Nephron (organoid): ENCODE data around the gene ABCE1.
A peak's percentile ranks its signal among the peaks of the same experiment; 100 is the strongest.

ENCODE experiments used
- H3K27ac Mint-ChIP-seq, 3 experiments: 2 replicates each; pipeline ENCODE4 v1.8.0; 2020; ENCODE audit warnings: mixed read lengths in 3 of 3, mild to moderate bottlenecking in 2 of 3, moderate library complexity in 1 of 3
- H3K27me3 Mint-ChIP-seq: 2 replicates; pipeline ENCODE4 v1.8.0; 2021; ENCODE audit warnings: low read depth, mild to moderate bottlenecking, moderate library complexity, mixed read lengths
- H3K36me3 Mint-ChIP-seq: 2 replicates; pipeline ENCODE4 v1.8.0; 2020; ENCODE audit warnings: low read depth, mixed read lengths
- H3K4me1 Mint-ChIP-seq: 2 replicates; pipeline ENCODE4 v1.8.0; 2020; ENCODE audit warnings: mixed read lengths
- H3K4me3 Mint-ChIP-seq, 3 experiments: 2 replicates each; pipeline ENCODE4 v1.8.0; 2020; ENCODE audit warnings: mild to moderate bottlenecking in 3 of 3, mixed read lengths in 3 of 3, moderate library complexity in 2 of 3
- H3K9me3 Mint-ChIP-seq: 2 replicates; pipeline ENCODE4 v1.8.0; 2020; ENCODE audit warnings: mixed read lengths
- TF ChIP-seq, protein P1 (sequence below), 3 experiments: fragments of 200-600 bp; sonication (generic); IDR thresholded peaks; one replicate each; pipeline ENCODE4 v1.5.0; 2021; ENCODE audit warnings: antibody characterized with exemption in 3 of 3; ENCODE audit not compliant: unreplicated experiment in 3 of 3

ABCE1 gene

DNA sequence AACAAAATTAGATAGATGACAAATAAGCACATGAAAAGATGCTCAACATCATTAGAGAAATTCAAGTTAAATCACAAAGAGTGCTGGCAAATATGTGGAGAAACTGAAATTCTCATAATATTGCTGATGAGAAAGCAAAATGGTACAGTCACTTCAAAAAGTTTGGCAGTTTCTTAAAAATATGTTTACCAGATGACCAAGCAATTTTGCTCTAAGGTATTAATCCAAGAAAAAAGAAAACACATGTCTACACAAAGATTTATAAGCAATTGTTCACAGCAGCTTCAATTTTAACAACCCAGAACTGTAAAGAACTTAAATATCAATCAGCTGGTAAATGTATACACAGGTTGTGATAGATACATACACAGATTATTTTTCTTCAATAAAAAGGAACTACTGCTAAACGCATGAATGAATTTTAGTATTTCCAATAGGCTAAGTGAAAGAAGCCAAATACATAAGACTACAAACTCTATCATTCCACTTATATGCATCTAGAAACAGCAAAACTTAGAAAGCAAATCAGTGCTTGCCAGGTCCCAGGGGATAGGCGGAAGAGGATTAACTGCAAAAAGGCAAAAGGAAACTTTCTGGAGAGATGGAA is 70.6 kb downstream of the ABCE1 start:
- H3K4me3 Mint-ChIP-seq = no peak overlapping the region
- H3K27me3 Mint-ChIP-seq = no peaks in the 10 kb centered on the region
- TF ChIP-seq, protein P1, sequence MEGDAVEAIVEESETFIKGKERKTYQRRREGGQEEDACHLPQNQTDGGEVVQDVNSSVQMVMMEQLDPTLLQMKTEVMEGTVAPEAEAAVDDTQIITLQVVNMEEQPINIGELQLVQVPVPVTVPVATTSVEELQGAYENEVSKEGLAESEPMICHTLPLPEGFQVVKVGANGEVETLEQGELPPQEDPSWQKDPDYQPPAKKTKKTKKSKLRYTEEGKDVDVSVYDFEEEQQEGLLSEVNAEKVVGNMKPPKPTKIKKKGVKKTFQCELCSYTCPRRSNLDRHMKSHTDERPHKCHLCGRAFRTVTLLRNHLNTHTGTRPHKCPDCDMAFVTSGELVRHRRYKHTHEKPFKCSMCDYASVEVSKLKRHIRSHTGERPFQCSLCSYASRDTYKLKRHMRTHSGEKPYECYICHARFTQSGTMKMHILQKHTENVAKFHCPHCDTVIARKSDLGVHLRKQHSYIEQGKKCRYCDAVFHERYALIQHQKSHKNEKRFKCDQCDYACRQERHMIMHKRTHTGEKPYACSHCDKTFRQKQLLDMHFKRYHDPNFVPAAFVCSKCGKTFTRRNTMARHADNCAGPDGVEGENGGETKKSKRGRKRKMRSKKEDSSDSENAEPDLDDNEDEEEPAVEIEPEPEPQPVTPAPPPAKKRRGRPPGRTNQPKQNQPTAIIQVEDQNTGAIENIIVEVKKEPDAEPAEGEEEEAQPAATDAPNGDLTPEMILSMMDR (IDR thresholded peaks at IDR 0.05; ENCODE audit: unreplicated experiment in 3 of 3) = no peak
- H3K4me1 Mint-ChIP-seq = peaks cover 5% of the 10 kb centered on the region
- H3K27ac Mint-ChIP-seq = no peak overlapping the region
- peaks cover 47% of the 10 kb centered on the region for H3K36me3 Mint-ChIP-seq
- H3K9me3 Mint-ChIP-seq = no peaks in the 10 kb centered on the region

DNA sequence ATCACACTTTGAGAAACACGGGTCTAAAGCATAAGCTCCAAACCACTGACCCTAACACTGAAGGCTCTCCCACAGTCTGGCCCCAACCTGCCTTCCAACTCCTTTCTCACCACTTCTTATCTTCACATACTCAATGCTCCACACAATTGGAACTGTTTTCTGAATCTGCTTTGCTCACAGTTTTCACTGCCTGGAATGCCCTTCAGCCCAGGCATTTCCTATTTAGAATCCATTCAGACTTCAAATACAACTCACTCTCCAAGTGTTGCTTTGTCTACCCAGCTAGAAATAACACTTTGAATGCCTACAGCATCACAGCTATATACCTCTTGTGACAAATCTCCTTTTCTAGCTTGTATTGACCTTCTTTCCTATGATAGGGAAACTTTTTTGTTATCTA is 72.1 kb downstream of the ABCE1 start:
- TF ChIP-seq, protein P1 (IDR thresholded peaks at IDR 0.05; ENCODE audit: unreplicated experiment in 3 of 3) = no peak
- Mint-ChIP-seq H3K4me1 (peaks cover 9% of the 10 kb centered on the region), H3K27ac (no peak overlapping the region), H3K4me3 (no peak overlapping the region), H3K27me3 (no peaks in the 10 kb centered on the region), H3K9me3 (no peaks in the 10 kb centered on the region), H3K36me3 (peaks cover 59% of the 10 kb centered on the region)

DNA sequence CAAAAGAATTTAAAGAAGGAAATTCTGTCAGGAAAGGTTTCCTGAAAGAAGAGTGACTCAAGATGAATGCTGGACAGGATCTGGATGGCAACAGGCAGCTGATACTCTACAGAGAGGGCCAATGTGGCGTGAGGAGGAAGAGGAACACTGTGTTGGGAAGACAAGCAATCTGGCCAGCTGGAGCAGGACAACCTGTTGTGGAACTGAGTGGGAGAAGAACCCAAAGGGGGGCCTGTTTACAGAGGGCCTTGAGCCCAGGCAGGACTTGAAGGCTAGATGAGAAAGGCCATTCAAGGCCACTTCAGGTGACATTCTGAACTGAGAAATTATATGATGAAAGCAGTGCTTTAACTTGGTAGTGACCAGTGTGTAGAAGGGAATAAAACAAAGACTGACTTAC is 73.8 kb downstream of the ABCE1 start:
- TF ChIP-seq, protein P1 (IDR thresholded peaks at IDR 0.05; ENCODE audit: unreplicated experiment in 3 of 3) = no peak
- Mint-ChIP-seq H3K27me3 (no peaks in the 10 kb centered on the region), H3K4me3 (no peak overlapping the region), H3K9me3 (no peaks in the 10 kb centered on the region), H3K4me1 (peaks cover 9% of the 10 kb centered on the region), H3K36me3 (peaks cover 53% of the 10 kb centered on the region), H3K27ac (peak overlapping the region in 1 of 3 experiments; percentile 9)

DNA sequence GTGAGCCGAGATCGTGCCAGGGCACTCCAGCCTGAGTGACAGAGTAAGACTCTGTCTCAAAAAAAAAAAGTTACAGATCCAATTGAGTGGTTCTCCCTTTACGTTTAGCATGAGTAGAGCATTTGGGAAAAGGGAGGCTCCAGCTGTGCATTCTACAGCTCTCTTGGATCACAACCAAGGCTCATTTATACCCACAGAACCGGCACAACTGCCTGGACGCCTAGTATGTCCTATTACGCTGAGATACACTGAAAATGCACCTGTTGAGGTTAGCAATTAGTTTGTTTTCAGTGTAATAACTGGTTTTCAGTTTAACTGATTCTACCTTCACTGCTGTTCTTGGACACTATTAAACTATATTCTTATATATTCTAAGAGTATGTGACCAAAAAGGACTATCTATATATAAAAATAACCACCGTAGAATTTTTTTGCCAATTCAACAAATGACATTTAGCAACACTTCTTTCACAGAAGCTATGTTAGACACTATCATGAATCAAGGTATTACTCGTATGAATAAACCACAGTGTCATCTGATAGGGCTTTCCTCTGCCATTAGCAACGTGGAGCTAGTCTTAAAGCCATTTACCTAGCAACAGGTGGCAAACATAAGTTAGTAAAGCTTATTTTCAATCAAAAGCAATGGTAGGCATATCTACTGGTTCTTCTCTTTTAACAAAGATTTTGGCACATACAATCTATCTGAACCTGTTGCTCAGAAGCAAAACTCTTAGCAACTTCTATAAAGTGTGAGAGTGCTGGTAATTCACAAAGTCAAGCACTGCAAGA is 78.7 kb downstream of the ABCE1 start:
- peak overlapping the region; percentile 94 to 98 (median 98) for H3K27ac Mint-ChIP-seq
- H3K36me3 Mint-ChIP-seq = peaks cover 25% of the 10 kb centered on the region
- H3K4me3 Mint-ChIP-seq = peak overlapping the region; percentile 96 to 100 (median 98)
- TF ChIP-seq, protein P1 (IDR thresholded peaks at IDR 0.05; ENCODE audit: unreplicated experiment in 3 of 3) = no peak
- no peaks in the 10 kb centered on the region for H3K9me3 Mint-ChIP-seq
- H3K4me1 Mint-ChIP-seq = peaks cover 31% of the 10 kb centered on the region
- H3K27me3 Mint-ChIP-seq = no peaks in the 10 kb centered on the region

DNA sequence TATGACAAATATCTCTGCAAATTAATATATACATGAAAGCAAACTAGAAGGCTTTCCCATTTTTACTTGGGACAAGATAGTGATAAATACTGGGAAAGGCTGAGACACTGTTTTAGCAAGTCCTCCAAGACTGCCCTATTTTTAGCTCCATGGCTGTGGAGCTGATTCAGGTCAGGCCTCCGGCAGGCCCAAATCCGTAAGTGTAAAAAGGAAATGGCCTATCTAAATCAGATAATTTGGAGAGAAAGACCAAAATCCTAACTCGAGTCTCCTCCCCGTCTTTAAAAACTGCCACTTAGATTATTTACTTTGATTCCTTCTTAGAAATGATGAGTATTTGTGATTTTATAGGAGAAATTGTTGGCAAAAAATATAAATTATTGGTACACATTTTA is 79.4 kb downstream of the ABCE1 start:
- Mint-ChIP-seq H3K9me3 (no peaks in the 10 kb centered on the region), H3K4me1 (peaks cover 34% of the 10 kb centered on the region), H3K27ac (peak overlapping the region; percentile 94 to 98 (median 98)), H3K4me3 (peak overlapping the region; percentile 96 to 100 (median 98)), H3K27me3 (no peaks in the 10 kb centered on the region), H3K36me3 (peaks cover 21% of the 10 kb centered on the region)
- TF ChIP-seq, protein P1 (IDR thresholded peaks at IDR 0.05; ENCODE audit: unreplicated experiment in 3 of 3) = no peak
